SK-N-SH (cell line): ENCODE data around the gene SNAI1. TPM values are rescaled to one million over a fixed set of nuclear protein-coding genes. Genes with fewer than 3 reads are reported as not detected.

Experiments
- CTCF ChIA-PET: fragments of 300-600, 350-600 bp; formaldehyde crosslinking; extraction: SDS; loops from one replicate; lab custom pipeline; 2021; lab: Yijun Ruan, JAX
- POLR2A ChIA-PET: fragments of 350-600 bp; sonication (Branson Sonifier 250); formaldehyde crosslinking; extraction: SDS; loops from one replicate; lab custom pipeline; 2020; ENCODE audit warnings: antibody characterized with exemption, inconsistent platforms; lab: Yijun Ruan, JAX
- DNase-seq: peaks from one replicate; pipeline ENCODE4 v3.0.0; 2012
- H2AFZ ChIP-seq: fragments of 200-600 bp; sonication (generic); 2 replicates; pipeline ENCODE4 v1.8.1; 2016; ENCODE audit warnings: antibody characterized with exemption, mild to moderate bottlenecking, low read depth
- H3F3A ChIP-seq: fragments of 200-600 bp; sonication (generic); replicated peaks from 2 replicates; pipeline ENCODE3; 2016; ENCODE audit warnings: antibody characterized with exemption, mild to moderate bottlenecking; ENCODE audit not compliant: insufficient read depth
- H3K27ac ChIP-seq, 2 experiments: fragments of 200-500 bp in 1 of 2; fragments of 200-600 bp in 1 of 2; sonication (Bioruptor generic) in 1 of 2; sonication (generic), shearing (Covaris generic) in 1 of 2; 2 replicates each; pipeline versions ENCODE4 v1.5.1 to v1.6.1; 2014 to 2016; ENCODE audit warnings: low read depth in 2 of 2, inconsistent platforms in 1 of 2, low read length in 1 of 2, mild to moderate bottlenecking in 1 of 2, mixed read lengths in 1 of 2
- H3K27me3 ChIP-seq: fragments of 200-600 bp; sonication (generic), shearing (Covaris generic); 2 replicates; pipeline ENCODE4 v1.6.1; 2016; ENCODE audit warnings: mixed run types; ENCODE audit not compliant: insufficient read depth
- H3K36me3 ChIP-seq, 2 experiments: fragments of 200-500 bp in 1 of 2; fragments of 200-600 bp in 1 of 2; sonication (Bioruptor generic) in 1 of 2; sonication (generic) in 1 of 2; replicated peaks in 1 of 2; 2 replicates each; pipeline versions ENCODE3 to v1.5.1; 2014 to 2016; ENCODE audit warnings: low read length in 1 of 2, mild to moderate bottlenecking in 1 of 2; ENCODE audit not compliant: insufficient read depth in 2 of 2, control insufficient read depth in 1 of 2
- H3K4me1 ChIP-seq, 2 experiments: fragments of 200-500 bp in 1 of 2; fragments of 200-600 bp in 1 of 2; sonication (Bioruptor generic) in 1 of 2; sonication (generic), shearing (Covaris generic) in 1 of 2; 2 replicates each; pipeline versions ENCODE4 v1.5.1 to v1.6.1; 2014 to 2016; ENCODE audit warnings: low read depth in 1 of 2, low read length in 1 of 2, mixed run types in 1 of 2; ENCODE audit not compliant: insufficient read depth in 2 of 2, control insufficient read depth in 1 of 2
- H3K4me2 ChIP-seq: fragments of 200-600 bp; sonication (generic), shearing (Covaris generic); 2 replicates; pipeline ENCODE4 v1.6.1; 2017; ENCODE audit warnings: mixed run types
- H3K4me3 ChIP-seq, 2 experiments: fragments of 200-500 bp in 1 of 2; fragments of 200-600 bp in 1 of 2; sonication (Bioruptor generic) in 1 of 2; sonication (generic), shearing (Covaris generic) in 1 of 2; 2 replicates each; pipeline versions ENCODE4 v1.5.1 to v1.8.1; 2014 to 2016; ENCODE audit warnings: low read depth in 2 of 2, inconsistent platforms in 1 of 2, low read length in 1 of 2, mild to moderate bottlenecking in 1 of 2, mixed read lengths in 1 of 2, moderate library complexity in 1 of 2
- H3K79me2 ChIP-seq: fragments of 200-600 bp; sonication (generic); 2 replicates; pipeline ENCODE4 v1.8.1; 2017; ENCODE audit warnings: mild to moderate bottlenecking; ENCODE audit not compliant: insufficient read depth
- H3K9ac ChIP-seq: fragments of 200-600 bp; sonication (generic); 2 replicates; pipeline ENCODE4 v1.6.1; 2017; ENCODE audit warnings: mixed run types
- H3K9me2 ChIP-seq: fragments of 200-600 bp; sonication (generic); 2 replicates; pipeline ENCODE4 v1.6.1; 2017; ENCODE audit warnings: mixed run types
- H3K9me3 ChIP-seq: fragments of 200-600 bp; sonication (generic); 2 replicates; pipeline ENCODE4 v1.6.1; 2017; ENCODE audit warnings: mixed run types, mild to moderate bottlenecking, moderate library complexity
- H4K20me1 ChIP-seq: fragments of 200-600 bp; sonication (generic); 2 replicates; pipeline ENCODE4 v1.6.1; 2017; ENCODE audit warnings: mild to moderate bottlenecking, mixed run types; ENCODE audit not compliant: insufficient read depth
- FOXJ3 ChIP-seq: sonication (generic); formaldehyde crosslinking; IDR thresholded peaks from 2 replicates; pipeline ENCODE4 v1.5.1; 2020; ENCODE audit warnings: mild to moderate bottlenecking, missing genetic modification reagents
- FOXM1 ChIP-seq: IDR thresholded peaks from 2 replicates; pipeline ENCODE4 v1.4.0; 2012; ENCODE audit warnings: low read depth, mild to moderate bottlenecking
- IRF3 ChIP-seq: fragments of 150-350 bp; IDR thresholded peaks from 2 replicates; pipeline ENCODE4 v1.6.1; 2016; ENCODE audit warnings: mild to moderate bottlenecking, low read depth, low read length
- JUND ChIP-seq: IDR thresholded peaks from 2 replicates; pipeline ENCODE4 v1.4.0; 2012
- MAX ChIP-seq: IDR thresholded peaks from 2 replicates; pipeline ENCODE4 v1.4.0; 2012; ENCODE audit warnings: low read depth
- MEF2A ChIP-seq: IDR thresholded peaks from 2 replicates; pipeline ENCODE4 v1.4.0; 2012; ENCODE audit warnings: low read depth, borderline replicate concordance
- POLR2AphosphoS5 ChIP-seq: IDR thresholded peaks from 2 replicates; pipeline ENCODE4 v1.6.1; 2012; ENCODE audit warnings: low read depth, low read length
- RCOR1 ChIP-seq: fragments of 150-350 bp; IDR thresholded peaks from 2 replicates; pipeline ENCODE4 v1.6.1; 2017; ENCODE audit warnings: antibody characterized with exemption, low read length
- RFX5 ChIP-seq: IDR thresholded peaks from 2 replicates; pipeline ENCODE4 v1.6.1; 2012; ENCODE audit warnings: mild to moderate bottlenecking, improper control_type of control experiment, low read length
- RXRA ChIP-seq: IDR thresholded peaks from 2 replicates; pipeline ENCODE4 v1.4.0; 2012; ENCODE audit warnings: low read depth, mild to moderate bottlenecking, borderline replicate concordance
- SMC3 ChIP-seq: IDR thresholded peaks from 2 replicates; pipeline ENCODE4 v1.6.1; 2012; ENCODE audit warnings: low read depth, low read length, improper control_type of control experiment
- TAF1 ChIP-seq: IDR thresholded peaks from 2 replicates; pipeline ENCODE4 v1.6.1; 2012; ENCODE audit warnings: low read depth, mild to moderate bottlenecking, low read length, moderate library complexity, borderline replicate concordance
- TEAD4 ChIP-seq: IDR thresholded peaks from 2 replicates; pipeline ENCODE4 v1.4.0; 2012; ENCODE audit warnings: mild to moderate bottlenecking, borderline replicate concordance; ENCODE audit not compliant: insufficient read depth
- WGBS: methylation state at CpG from one replicate; pipeline ENCODE4 v1.1.6; 2017; ENCODE audit warnings: low lambda C conversion rate; 5-methylcytosine and 5-hydroxymethylcytosine counted together
- polyA plus RNA-seq, 3 experiments: library from polyadenylated mRNA; depleted of rRNA; stranded (reverse); fragments of >200 nt; gene quantifications; 2 replicates each; pipeline ENCODE4 v1.2.3, GENCODE V29; 2012
- TF ChIP-seq, protein P1 (sequence below): fragments of 200-600 bp; sonication (generic); IDR thresholded peaks from 2 replicates; pipeline ENCODE4 v1.6.1; 2017; ENCODE audit warnings: antibody characterized with exemption, mild to moderate bottlenecking, moderate library complexity
- TF ChIP-seq, protein P2 (sequence below): IDR thresholded peaks from 2 replicates; pipeline ENCODE4; 2012

Gene SNAI1
- polyA plus RNA-seq, 1 of the 3 experiments (the other 2 are of a cell fraction), result 6.2 TPM

GRCh38 chr20:49982072-49982345, 771 bp upstream of the SNAI1 start:
- Histone ChIP-seq H3K79me2 (peaks cover 42% of the 10 kb centered on the region), H3K4me3 (peak overlapping the region in 1 of 2 experiments; percentile 43; a peak in 2 of 4 replicates), H3K27ac (no peak overlapping the region), H3K4me1 (peaks cover 11 to 40% of the 10 kb centered on the region in 2 experiments; a peak in 3 of 4 replicates), H4K20me1 (peaks cover 26% of the 10 kb centered on the region), H3K4me2 (peak overlapping the region; percentile 74; the same call in 1 of the 2 replicates), H3K9me2 (no peaks in the 10 kb centered on the region), H3K36me3 (peaks cover 0 to 6% of the 10 kb centered on the region in 2 experiments), H3K27me3 (no peaks in the 10 kb centered on the region), H3K9ac (no peak overlapping the region), H3F3A (peaks cover 20% of the 10 kb centered on the region), H3K9me3 (no peaks in the 10 kb centered on the region), H2AFZ (no peak overlapping the region)
- POLR2A ChIA-PET, result interaction anchor here (0.6 to 4.2 kb wide), 5 partner anchors 8 to 88 kb away, joined by 3 to 27 read pairs (median 5); no protein-coding TSS in a partner anchor
- no peak for DNase-seq
- TF ChIP-seq POLR2AphosphoS5 (no peak), RCOR1 (no peak), IRF3 (no peak), TEAD4 (no peak), FOXM1 (no peak), SMC3 (no peak), MEF2A (no peak), RFX5 (no peak), JUND (no peak), TAF1 (no peak), FOXJ3 (CRISPR knock-in tag) (no peak), RXRA (no peak), MAX (no peak)
- TF ChIP-seq, protein P1, sequence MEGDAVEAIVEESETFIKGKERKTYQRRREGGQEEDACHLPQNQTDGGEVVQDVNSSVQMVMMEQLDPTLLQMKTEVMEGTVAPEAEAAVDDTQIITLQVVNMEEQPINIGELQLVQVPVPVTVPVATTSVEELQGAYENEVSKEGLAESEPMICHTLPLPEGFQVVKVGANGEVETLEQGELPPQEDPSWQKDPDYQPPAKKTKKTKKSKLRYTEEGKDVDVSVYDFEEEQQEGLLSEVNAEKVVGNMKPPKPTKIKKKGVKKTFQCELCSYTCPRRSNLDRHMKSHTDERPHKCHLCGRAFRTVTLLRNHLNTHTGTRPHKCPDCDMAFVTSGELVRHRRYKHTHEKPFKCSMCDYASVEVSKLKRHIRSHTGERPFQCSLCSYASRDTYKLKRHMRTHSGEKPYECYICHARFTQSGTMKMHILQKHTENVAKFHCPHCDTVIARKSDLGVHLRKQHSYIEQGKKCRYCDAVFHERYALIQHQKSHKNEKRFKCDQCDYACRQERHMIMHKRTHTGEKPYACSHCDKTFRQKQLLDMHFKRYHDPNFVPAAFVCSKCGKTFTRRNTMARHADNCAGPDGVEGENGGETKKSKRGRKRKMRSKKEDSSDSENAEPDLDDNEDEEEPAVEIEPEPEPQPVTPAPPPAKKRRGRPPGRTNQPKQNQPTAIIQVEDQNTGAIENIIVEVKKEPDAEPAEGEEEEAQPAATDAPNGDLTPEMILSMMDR, result no peak
- TF ChIP-seq, protein P2, sequence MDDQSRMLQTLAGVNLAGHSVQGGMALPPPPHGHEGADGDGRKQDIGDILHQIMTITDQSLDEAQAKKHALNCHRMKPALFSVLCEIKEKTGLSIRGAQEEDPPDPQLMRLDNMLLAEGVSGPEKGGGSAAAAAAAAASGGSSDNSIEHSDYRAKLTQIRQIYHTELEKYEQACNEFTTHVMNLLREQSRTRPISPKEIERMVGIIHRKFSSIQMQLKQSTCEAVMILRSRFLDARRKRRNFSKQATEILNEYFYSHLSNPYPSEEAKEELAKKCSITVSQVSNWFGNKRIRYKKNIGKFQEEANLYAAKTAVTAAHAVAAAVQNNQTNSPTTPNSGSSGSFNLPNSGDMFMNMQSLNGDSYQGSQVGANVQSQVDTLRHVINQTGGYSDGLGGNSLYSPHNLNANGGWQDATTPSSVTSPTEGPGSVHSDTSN, result no peak
- 81% methylated on average over 12 of the region's 12 CpGs for WGBS
- CTCF ChIA-PET, result interaction anchor here (0.6 to 22.2 kb wide), 14 partner anchors 12 to 543 kb away, joined by 3 to 807 read pairs (median 4); no protein-coding TSS in a partner anchor
